Tibial artery (tissue), 4 donors: ENCODE data around the gene MDC1.
"Not testable (repeated sequence)": the region's sequence is repeated elsewhere in the genome, so short reads cannot be mapped to it uniquely, and the experiment has no call there.

ENCODE experiments used
- DNase-seq, 2 donors: peaks; one replicate each; pipeline ENCODE4 v3.0.0-alpha.2; 2019
- H3K27ac ChIP-seq, 2 donors: fragments of 200-600 bp; sonication (generic) in 1 of 2; 1 replicate in 1 of 2; 2 replicates in 1 of 2; pipeline ENCODE4 v1.5.1; 2018 to 2019; ENCODE audit warnings: mild to moderate bottlenecking in 1 of 2
- H3K27me3 ChIP-seq, 2 donors: fragments of 200-600 bp; sonication (generic) in 1 of 2; one replicate each; pipeline versions ENCODE4 v1.5.1 to v1.6.0; 2016 to 2019
- H3K36me3 ChIP-seq, 3 donors: fragments of 200-600 bp; sonication (generic) in 2 of 3; one replicate each; pipeline ENCODE4 v1.5.1; 2016 to 2019; ENCODE audit warnings: mild to moderate bottlenecking in 2 of 3
- H3K4me1 ChIP-seq, 4 donors: fragments of 200-600 bp; sonication (generic) in 2 of 4; 1 replicate in 3 of 4; 2 replicates in 1 of 4; pipeline ENCODE4 v1.5.1; 2016 to 2019
- H3K4me3 ChIP-seq, 2 donors: fragments of 200-600 bp; sonication (generic) in 1 of 2; 1 replicate in 1 of 2; 2 replicates in 1 of 2; pipeline ENCODE4 v1.5.1; 2018 to 2019; ENCODE audit warnings: mild to moderate bottlenecking in 2 of 2
- H3K9me3 ChIP-seq, 3 donors: fragments of 200-600 bp; sonication (generic) in 1 of 3; one replicate each; pipeline ENCODE4 v1.5.1; 2016 to 2019
- intact Hi-C: fragments of 100-400 bp; cut with DNase I; formaldehyde crosslinking; loops from one replicate; pipeline ENCODE4 v1.15.0; 2023; ENCODE audit warnings: low total_unique reads
- TF ChIP-seq, protein P1 (sequence below), 2 experiments: fragments of 200-600 bp in 1 of 2; fragments of 450-650 bp in 1 of 2; IDR thresholded peaks; one replicate each; pipeline ENCODE4 v1.5.1; 2017 to 2019; ENCODE audit warnings: antibody characterized with exemption in 2 of 2, mild to moderate bottlenecking in 1 of 2, moderate library complexity in 1 of 2

MDC1 gene, protein sequence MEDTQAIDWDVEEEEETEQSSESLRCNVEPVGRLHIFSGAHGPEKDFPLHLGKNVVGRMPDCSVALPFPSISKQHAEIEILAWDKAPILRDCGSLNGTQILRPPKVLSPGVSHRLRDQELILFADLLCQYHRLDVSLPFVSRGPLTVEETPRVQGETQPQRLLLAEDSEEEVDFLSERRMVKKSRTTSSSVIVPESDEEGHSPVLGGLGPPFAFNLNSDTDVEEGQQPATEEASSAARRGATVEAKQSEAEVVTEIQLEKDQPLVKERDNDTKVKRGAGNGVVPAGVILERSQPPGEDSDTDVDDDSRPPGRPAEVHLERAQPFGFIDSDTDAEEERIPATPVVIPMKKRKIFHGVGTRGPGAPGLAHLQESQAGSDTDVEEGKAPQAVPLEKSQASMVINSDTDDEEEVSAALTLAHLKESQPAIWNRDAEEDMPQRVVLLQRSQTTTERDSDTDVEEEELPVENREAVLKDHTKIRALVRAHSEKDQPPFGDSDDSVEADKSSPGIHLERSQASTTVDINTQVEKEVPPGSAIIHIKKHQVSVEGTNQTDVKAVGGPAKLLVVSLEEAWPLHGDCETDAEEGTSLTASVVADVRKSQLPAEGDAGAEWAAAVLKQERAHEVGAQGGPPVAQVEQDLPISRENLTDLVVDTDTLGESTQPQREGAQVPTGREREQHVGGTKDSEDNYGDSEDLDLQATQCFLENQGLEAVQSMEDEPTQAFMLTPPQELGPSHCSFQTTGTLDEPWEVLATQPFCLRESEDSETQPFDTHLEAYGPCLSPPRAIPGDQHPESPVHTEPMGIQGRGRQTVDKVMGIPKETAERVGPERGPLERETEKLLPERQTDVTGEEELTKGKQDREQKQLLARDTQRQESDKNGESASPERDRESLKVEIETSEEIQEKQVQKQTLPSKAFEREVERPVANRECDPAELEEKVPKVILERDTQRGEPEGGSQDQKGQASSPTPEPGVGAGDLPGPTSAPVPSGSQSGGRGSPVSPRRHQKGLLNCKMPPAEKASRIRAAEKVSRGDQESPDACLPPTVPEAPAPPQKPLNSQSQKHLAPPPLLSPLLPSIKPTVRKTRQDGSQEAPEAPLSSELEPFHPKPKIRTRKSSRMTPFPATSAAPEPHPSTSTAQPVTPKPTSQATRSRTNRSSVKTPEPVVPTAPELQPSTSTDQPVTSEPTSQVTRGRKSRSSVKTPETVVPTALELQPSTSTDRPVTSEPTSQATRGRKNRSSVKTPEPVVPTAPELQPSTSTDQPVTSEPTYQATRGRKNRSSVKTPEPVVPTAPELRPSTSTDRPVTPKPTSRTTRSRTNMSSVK (N-terminal part only)

DNA sequence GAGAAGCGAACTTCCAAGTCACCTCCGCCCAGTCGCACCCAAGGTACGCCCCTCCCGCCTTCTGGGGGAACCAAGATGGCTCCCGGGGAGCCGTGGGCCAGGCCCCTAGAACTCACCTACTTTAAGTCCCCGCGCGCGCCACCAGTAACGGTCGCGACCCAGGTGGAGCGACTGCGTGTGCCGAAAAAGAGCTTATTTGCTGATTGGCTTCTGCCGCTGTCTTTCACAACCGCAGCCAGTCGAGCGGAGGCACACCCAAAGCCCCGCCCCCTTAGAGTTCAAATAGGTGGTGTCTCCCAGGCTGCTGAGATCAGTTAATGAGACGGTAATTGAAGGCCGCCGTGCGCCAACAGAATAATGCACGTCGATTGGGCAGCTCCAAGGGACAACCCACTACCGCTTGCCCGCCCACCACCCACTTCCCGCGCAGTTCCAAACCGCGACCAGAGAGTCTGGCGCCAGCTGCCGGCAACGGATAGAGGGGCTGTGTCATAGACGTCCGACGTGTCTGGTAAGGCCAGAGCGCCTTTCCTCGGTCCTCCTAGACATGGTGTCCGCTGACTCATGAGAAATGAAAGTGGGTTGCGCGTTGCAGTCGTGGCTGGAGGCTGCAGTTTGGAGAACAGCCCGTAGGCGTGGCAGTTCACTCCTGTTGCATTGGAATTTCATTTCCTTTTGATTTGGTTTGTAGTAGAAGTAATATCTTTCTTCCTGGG is at the start of gene MDC1:
MDC1 (minus strand) TSS at position 153 of the 716 bp plus-strand sequence. CDS start 2,106 bp downstream, outside the sequence.
- Histone ChIP-seq H3K36me3 (peaks cover 18 to 31% (median 21%) of the 10 kb centered on the region in 3 donors), H3K9me3 (no peaks in the 10 kb centered on the region), H3K27me3 (no peaks in the 10 kb centered on the region), H3K4me1 (peaks cover 0 to 32% (median 22%) of the 10 kb centered on the region in 4 donors), H3K4me3 (peak within 1 kb of the TSS; percentile 61 to 67), H3K27ac (peak within 1 kb of the TSS; percentile 89 to 95)
- TF ChIP-seq, protein P1, sequence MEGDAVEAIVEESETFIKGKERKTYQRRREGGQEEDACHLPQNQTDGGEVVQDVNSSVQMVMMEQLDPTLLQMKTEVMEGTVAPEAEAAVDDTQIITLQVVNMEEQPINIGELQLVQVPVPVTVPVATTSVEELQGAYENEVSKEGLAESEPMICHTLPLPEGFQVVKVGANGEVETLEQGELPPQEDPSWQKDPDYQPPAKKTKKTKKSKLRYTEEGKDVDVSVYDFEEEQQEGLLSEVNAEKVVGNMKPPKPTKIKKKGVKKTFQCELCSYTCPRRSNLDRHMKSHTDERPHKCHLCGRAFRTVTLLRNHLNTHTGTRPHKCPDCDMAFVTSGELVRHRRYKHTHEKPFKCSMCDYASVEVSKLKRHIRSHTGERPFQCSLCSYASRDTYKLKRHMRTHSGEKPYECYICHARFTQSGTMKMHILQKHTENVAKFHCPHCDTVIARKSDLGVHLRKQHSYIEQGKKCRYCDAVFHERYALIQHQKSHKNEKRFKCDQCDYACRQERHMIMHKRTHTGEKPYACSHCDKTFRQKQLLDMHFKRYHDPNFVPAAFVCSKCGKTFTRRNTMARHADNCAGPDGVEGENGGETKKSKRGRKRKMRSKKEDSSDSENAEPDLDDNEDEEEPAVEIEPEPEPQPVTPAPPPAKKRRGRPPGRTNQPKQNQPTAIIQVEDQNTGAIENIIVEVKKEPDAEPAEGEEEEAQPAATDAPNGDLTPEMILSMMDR (IDR thresholded peaks at IDR 0.05), result peak; percentile 43 to 47
- DNase-seq, result peak; percentile 99 to 100
- intact Hi-C loops, result loop anchor here (2.0 kb wide), 1 partner anchor 26 kb away; the partner anchor contains the start of gene NRM

DNA sequence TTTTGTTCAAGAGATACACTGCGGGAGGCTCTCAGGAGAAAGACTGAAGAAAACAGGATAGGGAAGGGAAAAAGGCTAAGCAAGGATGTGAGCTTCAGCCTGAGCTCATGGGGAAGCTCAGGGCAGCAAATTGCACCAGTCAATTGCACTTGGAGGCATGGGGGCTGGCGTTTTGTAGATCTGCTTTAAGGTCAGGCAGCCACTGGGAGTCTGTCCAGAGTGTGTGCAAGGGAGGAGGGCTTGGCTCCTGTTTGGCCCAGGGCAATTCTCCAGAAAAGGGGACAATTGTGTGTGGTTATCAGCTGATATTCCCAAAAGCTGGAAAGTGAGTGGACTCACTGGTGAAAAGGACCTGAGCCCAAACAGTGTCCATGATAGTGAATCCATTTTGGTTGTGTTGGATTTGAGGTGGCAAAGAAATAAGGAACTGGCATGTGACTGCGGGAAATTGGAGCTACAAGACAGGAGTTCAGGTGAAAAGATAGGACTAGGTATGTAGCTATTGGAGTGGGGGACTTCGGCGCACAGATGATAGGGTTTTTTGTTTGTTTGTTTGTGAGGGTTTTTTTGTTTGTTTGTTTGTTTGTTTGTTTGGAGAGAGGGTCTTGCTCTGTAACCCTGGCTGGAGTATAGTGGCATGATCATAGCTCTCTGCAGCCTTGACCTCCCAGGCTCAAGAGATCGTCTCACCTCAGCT is 49.5 kb upstream of the MDC1 start:
- Histone ChIP-seq H3K27ac (no peak overlapping the region), H3K9me3 (no peaks in the 10 kb centered on the region), H3K4me3 (no peak overlapping the region), H3K36me3 (no peaks in the 10 kb centered on the region), H3K4me1 (peaks cover 0 to 30% (median 19%) of the 10 kb centered on the region in 4 donors), H3K27me3 (no peaks in the 10 kb centered on the region)
- no peak for DNase-seq
- intact Hi-C loops, result no loop called here
- TF ChIP-seq, protein P1 (IDR thresholded peaks at IDR 0.05), result no peak

DNA sequence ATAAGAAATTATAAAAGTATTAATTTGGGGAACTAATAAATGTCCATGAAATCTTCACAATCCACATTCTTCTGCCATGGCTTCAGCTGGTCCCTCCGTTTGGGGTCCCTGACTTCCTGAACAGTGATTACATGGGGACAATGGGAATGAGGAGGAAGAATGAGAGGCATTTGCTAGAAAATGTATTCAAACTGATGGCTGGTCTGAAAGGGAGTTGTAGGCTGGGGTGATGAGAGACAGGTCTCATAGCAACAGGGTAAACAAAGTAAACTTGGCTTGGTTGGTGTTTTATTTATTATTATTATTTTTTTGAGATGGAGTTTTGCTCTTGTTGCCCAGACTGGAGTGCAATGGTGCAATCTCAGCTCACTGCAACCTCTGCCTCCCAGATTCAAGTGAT is 48.4 kb upstream of the MDC1 start:
- H3K27me3 ChIP-seq, H3K9me3 ChIP-seq, DNase-seq, H3K4me3 ChIP-seq, intact Hi-C loops, H3K36me3 ChIP-seq, H3K27ac ChIP-seq: not testable (repeated sequence)
- peaks cover 0 to 36% (median 23%) of the 10 kb centered on the region in 4 donors for H3K4me1 ChIP-seq

DNA sequence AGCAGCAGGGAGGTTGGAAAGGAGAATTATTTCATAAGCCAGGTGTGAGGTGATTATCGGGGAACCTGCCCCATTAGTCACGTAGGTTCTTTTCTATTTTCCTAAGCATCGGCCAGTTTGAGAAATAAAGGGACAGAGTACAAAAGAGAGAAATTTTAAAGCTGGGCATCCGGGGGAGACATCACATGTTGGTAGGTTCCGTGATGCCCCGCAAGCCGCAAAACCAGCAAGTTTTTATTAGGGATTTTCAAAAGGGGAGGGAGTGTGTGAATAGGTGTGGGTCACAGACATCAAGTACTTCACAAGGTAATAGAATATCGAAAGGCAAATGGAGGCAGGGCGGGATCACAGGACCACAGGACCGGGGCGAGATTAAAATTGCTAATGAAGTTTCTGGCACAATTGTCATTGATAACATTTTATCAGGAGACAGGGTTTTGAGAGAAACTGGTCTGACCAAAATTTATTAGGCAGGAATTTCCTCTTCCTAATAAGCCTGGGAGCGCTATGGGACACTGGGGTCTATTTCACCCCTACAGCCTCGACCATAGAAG is 47.5 kb upstream of the MDC1 start:
- H3K27ac ChIP-seq, H3K36me3 ChIP-seq, H3K9me3 ChIP-seq, H3K27me3 ChIP-seq, intact Hi-C loops, DNase-seq, H3K4me3 ChIP-seq: not testable (repeated sequence)
- H3K4me1 ChIP-seq, result peaks cover 0 to 38% (median 20%) of the 10 kb centered on the region in 4 donors

DNA sequence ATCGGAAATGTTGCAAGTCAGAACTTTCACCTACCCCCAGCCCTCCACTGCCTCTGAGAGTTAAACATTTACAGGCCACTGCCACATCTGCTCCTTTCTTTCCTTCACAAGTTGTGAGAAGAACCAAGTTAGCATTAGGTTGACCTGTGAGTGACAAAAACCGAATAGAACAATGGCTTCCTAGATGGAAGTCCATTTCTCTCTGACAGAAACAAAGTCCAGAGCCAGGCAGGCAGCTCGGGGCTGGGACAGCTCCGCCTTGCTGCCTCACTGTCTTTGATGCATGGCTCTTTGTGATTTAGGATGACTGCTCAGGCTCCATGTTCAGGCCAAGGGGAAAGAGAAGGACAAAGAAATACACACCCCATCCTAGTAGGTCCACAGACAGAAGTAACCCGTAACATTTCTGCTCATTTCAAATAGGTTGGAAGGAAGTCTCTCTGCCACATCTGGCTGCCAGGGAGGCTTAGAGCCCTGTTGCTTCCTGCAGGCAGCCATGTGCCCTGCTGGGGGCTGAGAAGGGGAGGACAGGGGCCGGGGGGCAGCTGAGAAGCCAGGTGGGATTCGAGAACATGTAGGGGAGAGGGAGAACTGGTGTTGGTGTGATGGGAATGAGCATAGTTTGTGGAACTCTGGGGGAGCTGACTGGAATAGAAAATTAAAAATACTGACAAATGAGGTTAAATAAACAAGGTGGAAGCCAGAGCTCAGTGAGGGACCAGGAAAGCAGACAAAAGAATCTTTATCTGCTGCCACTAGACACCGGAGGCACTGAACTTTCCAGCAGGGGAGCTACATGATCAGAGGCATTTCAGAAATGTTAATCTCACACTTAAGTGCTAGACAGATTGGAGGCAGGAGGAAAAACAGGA is 46.8 kb upstream of the MDC1 start:
- Histone ChIP-seq H3K9me3 (no peaks in the 10 kb centered on the region), H3K36me3 (no peaks in the 10 kb centered on the region), H3K4me1 (peaks cover 0 to 38% (median 17%) of the 10 kb centered on the region in 4 donors), H3K27me3 (no peaks in the 10 kb centered on the region), H3K27ac (no peak overlapping the region), H3K4me3 (no peak overlapping the region)
- intact Hi-C loops, result no loop called here
- DNase-seq, result no peak
- TF ChIP-seq, protein P1 (IDR thresholded peaks at IDR 0.05), result no peak
